LHCN-M2 (cell line): ENCODE results near the gene KRT16. TPM values are rescaled to one million over a fixed set of nuclear protein-coding genes. Genes with fewer than 3 reads are reported as not detected.

Experiments
- DNase-seq: peaks from one replicate; pipeline ENCODE4 v3.0.0-alpha.2; 2012; ENCODE audit warnings: low read depth
- polyA plus RNA-seq: library from polyadenylated mRNA; unstranded; fragments of >200 nt; gene quantifications from one replicate; pipeline ENCODE4 v1.2.1, GENCODE V29; 2012; ENCODE audit warnings: missing spikeins
- total RNA-seq: library from RNA; depleted of rRNA; stranded (reverse); fragments of >200 nt; gene quantifications from 2 replicates; pipeline ENCODE4 v1.2.3, GENCODE V29; 2014; rRNA removed

KRT16 gene
- total RNA-seq, result not detected in 2 replicates
- polyA plus RNA-seq, result 0.06 TPM

- DNase-seq, result peak; percentile 33
These were observed at the start of gene KRT16 for GRCh38 chr17:41612376-41613160. KRT16 (minus strand) TSS chr17:41612767; CDS start chr17:41612688, 79 bp downstream.

- no peak for DNase-seq
These were observed 47.7 kb upstream of the KRT16 start for GRCh38 chr17:41660221-41660711.

GRCh38 chr17:41659427-41660212, 47.1 kb upstream of the KRT16 start:
- no peak for DNase-seq

- DNase-seq, result no peak
These were observed 46.3 kb upstream of the KRT16 start for GRCh38 chr17:41658846-41659245.

- DNase-seq, result no peak
These were observed 45.4 kb upstream of the KRT16 start for GRCh38 chr17:41657936-41658335.

GRCh38 chr17:41657176-41657754, 44.7 kb upstream of the KRT16 start:
- no peak for DNase-seq

- no peak for DNase-seq
These were observed 43.9 kb upstream of the KRT16 start for GRCh38 chr17:41656249-41657023.

- no peak for DNase-seq
These were observed 43.1 kb upstream of the KRT16 start for GRCh38 chr17:41655611-41656111.

- no peak for DNase-seq
These were observed 42.4 kb upstream of the KRT16 start for GRCh38 chr17:41654678-41655607.

- DNase-seq, result no peak
These were observed 41.5 kb upstream of the KRT16 start for GRCh38 chr17:41653892-41654677.

GRCh38 chr17:41653421-41653820, 40.9 kb upstream of the KRT16 start:
- DNase-seq, result no peak

- no peak for DNase-seq
These were observed 39.9 kb upstream of the KRT16 start for GRCh38 chr17:41652461-41652970.

GRCh38 chr17:41651625-41652460, 39.3 kb upstream of the KRT16 start:
- DNase-seq, result peak; percentile 60

GRCh38 chr17:41650794-41651624, 38.4 kb upstream of the KRT16 start:
- DNase-seq, result no peak

GRCh38 chr17:41649923-41650519, 37.5 kb upstream of the KRT16 start:
- no peak for DNase-seq

GRCh38 chr17:41648411-41649195, 36.0 kb upstream of the KRT16 start:
- DNase-seq, result peak; percentile 71
